NOMO-1 treated with dmso at 0.1 percent for 144 hours (cell line): Measurements from ENCODE around the gene GNAI3.

Source experiments
- DNase-seq: peaks from one replicate; lab custom pipeline; 2025; ENCODE audit not compliant: unreplicated experiment; lab: John Stamatoyannopoulos, UW

Gene GNAI3

GRCh38 chr1:109634771-109635750 lies 86.6 kb downstream of the GNAI3 start:
- DNase-seq = no peak

DNA sequence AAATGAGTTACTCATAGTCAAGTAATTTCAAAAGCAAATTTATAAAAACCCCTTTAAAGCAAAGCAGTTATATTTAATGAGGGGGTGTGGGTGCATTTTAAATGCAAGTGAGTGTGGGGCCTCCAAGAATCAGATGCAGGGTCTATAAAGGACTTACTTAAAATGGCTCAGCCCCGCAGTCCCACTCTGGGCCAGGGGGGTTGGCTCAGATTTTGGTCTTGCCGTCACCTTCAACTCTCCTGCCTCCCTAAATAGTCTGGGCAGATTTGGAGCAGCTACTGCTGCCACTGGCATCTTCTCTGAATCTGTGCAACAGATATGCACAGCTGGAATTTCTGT lies 87.4 kb downstream of the GNAI3 start:
- DNase-seq = no peak

GRCh38 chr1:109636201-109636952 lies 88.0 kb downstream of the GNAI3 start:
- DNase-seq = no peak

- DNase-seq = no peak
Measured at GRCh38 chr1:109637446-109637845, 89.0 kb downstream of the GNAI3 start.

DNA sequence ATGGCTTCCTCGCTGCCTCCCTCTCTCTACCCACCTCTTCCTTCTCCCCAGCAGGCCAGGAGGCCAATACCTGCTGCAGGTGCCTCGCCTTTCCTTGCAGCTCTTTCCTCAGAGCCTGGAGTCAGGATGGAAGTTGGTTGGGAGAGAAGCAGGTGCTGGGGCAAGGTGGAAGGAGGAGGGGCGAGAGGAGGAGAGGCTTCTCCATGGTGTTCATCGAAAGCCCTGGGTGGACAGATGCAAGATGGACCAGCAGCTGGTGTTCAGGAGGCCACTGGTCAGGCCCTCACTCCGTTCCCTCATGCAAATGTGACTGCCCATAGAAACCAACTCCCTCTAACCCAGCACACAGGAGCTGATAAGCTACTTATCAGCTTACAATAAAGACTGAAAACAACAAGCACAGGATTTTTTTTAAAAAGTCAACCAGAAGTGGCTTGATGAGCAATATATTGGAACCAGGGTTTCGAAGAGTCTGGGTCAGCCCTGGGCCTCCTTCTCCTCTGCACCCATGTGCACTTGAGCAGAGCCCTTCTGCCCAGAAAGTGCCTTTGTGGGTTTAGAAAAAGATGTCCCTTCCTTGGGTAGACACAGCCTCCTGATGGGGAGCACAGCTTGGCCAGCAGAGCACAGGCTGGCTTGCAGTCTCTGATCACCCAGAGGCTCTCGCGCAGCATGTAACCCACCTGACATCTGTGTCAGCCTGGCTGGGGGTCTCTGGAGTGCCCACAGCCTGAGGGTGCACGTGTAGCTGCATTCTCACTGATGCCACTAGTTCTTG lies 90.8 kb downstream of the GNAI3 start:
- DNase-seq = no peak

DNA sequence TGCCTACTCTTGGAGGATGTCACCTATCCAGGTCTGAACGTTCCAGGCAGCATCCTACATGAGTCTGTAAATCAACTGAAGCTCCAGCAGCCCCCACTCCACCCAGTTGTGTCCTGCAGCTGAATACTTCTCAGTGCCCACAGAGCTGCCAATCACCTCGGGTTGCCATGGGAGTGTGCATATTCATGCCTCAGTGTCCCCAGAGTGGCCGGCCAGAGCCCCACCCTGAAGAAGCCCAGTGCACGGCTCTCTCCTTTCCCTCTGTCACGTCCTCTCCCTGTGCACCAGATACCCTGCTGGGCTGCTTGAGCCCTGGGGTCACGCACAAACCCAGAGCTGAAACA lies 91.4 kb downstream of the GNAI3 start:
- DNase-seq = no peak

- DNase-seq = peak; percentile 13
Measured at GRCh38 chr1:109640285-109640865, 92.0 kb downstream of the GNAI3 start.

- no peak for DNase-seq
Measured at GRCh38 chr1:109641078-109641740, 92.8 kb downstream of the GNAI3 start.

DNA sequence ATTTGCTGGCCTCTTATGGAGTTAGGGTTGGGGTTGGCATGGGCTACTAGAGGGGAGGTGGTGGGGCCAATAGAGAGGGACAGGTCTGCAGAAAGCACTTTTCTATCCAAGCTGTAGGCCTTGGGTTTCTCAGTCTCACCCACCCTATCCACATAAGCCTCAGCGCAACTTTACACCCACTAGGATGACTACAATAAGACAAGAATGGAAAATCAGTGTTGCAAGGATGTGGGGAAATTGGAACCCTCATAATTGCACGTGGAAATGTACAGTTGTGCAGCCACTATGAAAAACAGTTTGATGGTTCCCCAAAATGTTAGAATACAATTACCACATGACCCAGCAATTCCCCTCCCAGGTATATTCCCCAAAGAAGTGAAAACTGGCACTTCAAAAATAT lies 93.4 kb downstream of the GNAI3 start:
- no peak for DNase-seq

DNA sequence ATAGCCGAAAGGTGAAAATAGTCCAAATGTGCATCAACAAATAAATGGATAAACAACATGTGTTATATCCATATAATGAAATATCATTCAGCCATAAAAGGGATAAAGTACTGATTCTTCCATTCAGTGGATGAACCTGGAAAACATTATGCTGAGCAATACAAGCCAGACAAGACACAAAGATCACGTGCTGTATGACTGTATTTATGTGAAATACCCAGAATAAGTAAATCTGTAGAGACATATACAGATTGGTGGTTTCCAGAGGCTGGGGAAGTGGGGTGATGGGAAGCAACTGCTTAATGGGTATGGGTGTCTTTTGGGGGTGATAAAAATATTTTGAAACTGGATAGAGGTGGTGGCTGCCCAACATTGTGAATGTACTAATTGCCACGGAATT lies 94.2 kb downstream of the GNAI3 start:
- DNase-seq = no peak

- DNase-seq = peak; percentile 58
Measured at GRCh38 chr1:109643385-109644230, 95.2 kb downstream of the GNAI3 start.

DNA sequence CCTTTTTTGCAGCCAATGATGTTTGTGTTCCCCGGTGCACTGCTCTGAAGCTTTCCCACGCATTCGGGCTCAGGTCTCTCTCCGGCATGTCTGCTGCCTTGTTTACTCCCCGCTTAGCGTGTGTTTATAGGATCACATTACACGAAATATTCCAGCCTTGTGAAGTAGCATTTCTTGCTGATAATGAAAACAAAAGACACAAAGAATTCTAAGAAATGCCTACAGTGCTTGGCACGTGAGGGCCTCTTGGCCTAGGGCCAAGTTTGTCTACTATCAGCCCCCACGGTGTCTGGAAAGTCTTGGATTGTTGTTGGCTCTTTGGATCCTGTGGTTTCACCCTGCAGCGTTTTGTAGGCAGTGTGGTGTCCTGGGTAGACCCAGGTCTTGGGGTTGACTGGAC lies 96.3 kb downstream of the GNAI3 start:
- no peak for DNase-seq

DNA sequence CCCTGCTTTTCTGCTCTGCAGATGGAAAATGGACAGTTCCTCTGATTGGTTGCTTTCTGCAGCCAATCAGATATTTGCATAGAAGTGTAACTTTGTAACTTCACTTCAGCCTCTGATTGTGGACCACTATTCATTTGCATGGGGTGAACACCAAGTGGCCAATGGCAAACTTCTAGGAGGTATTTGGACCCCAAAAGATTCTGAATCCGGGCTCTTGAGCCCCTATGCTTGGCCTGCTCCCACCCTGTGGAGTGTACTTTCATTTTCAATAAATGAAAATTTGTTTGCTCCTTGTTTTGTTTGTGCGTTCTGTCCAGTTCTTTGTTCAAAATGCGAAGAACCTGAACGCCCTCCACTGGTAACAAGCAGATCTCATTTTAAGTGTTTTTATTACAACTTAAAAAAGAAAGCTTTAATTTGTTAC lies 101.1 kb downstream of the GNAI3 start:
- DNase-seq = no peak

DNA sequence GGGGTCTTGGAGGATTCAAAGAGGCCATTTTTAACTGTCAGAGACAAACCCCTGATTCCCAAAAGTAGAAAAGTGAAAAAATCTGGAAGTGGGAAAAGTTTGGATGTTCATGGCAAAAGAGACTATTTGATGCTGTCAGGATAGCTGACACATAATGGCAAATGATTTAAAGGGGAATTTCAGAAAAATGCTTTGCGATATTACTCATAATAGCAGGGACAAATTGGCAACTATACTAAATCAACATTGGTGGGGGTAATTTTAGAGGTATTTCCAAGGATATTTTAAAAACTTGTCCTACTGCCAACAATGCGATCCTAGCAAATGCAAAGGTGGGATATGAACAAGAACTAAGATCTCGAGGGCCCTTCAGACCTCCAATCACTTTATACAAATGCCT lies 102.2 kb downstream of the GNAI3 start:
- no peak for DNase-seq

DNA sequence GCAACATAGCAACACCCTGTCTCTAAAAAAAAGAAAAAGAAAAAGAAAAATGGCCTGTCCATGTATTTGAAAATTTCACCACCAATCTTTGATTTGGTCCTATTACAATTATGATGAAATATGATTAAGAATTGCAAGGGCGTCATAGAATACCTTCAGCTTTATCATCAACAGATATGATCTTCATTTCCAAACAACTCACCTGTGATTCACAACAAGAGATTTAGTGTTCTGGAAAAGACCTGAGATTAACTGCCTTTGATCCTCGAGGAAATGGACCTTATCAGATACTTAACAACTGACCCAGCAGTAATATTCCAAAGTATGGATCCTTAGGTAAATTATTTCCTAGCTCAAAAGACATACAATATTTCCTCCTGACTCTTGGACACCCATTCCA lies 104.0 kb downstream of the GNAI3 start:
- no peak for DNase-seq

DNA sequence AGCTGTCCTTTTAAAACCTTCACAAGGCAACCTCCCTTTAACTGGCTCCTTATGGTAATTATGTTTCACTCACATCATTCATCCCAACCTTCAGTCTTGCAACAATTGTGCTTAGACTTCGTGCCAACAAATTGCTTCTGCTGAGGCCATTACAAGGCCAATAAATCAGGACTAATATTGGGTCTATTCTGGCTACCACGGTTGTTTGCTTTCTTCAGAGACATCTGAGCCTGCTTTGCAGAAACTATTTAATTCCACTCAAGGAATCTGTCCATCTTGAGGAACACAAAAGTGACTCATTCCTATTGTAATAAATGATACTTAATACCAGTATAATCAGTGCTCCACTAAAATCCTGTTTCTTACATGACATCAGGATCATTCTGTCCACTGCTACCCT lies 104.9 kb downstream of the GNAI3 start:
- no peak for DNase-seq

DNA sequence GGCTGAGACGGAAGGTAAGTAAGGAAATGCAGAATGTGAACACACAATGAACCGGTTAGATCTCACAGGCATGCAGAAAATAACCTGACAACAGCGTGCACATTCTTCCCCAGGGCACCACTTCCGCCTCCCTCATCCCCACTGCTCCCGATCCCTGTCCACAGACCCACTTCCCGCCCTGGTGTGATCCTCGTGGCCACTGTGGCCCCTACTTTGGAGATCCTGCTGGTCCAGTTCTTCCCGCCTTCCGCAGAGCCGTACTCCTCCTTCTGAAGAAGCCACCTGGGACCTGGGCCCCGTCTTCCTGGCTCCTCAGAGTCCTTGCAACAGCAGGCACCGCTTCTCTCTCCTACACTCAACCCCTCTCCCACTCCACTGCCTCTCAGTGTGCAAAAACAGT lies 106.1 kb downstream of the GNAI3 start:
- DNase-seq = no peak

- DNase-seq = peak; percentile 68
Measured at GRCh38 chr1:109655615-109656519, 107.5 kb downstream of the GNAI3 start, which contains the start of gene GSTM4. Gene GSTM4, plus strand, starts transcription at chr1:109656099. Its CDS starts 291 bp downstream, at chr1:109656390.

DNA sequence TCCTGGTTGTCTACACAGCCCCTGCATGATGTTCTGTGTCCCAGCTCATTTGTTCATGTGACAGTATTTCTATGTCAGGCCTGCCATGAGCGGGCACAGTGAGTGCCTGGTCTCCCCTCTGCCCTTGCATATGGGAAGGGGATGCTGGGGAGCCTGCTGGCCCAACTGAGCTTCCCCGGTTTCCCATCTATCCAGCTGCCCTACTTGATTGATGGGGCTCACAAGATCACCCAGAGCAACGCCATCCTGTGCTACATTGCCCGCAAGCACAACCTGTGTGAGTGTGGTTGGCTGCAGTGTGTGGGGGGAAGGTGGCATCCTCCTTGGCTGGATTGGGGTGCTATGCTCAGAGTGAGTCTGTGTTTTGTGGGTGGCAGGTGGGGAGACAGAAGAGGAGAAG lies 109.0 kb downstream of the GNAI3 start:
- DNase-seq = no peak
